Activated CD8-positive, alpha-beta memory T cell treated with anti-CD3 and anti-CD28 coated beads, Interleukin-2, amount 10 ng/mL, durations not matched to agents 7 days and 5 days (primary cell): ENCODE data around the gene DIAPH1. TPM values are rescaled to one million over a fixed set of nuclear protein-coding genes. Genes with fewer than 3 reads are reported as not detected.

Experiments used
- total RNA-seq, 2 experiments: library from RNA; stranded (reverse); gene quantifications; one replicate each; pipeline ENCODE4 v1.2.3, GENCODE V29; 2021

Gene DIAPH1
- total RNA-seq, 2 experiments from 2014 or later: 284 to 295 TPM

Other genes starting within 250 kb of the DIAPH1 start
- under 1 TPM; 0.09 to 0.41 TPM for gene PCDHGB3, start 248.8 kb downstream of the DIAPH1 start, total RNA-seq
- gene PCDHGA6, start 245.1 kb downstream of the DIAPH1 start, total RNA-seq: under 1 TPM; 0.16 to 0.20 TPM
- under 1 TPM in 1 of 2 experiments, not detected in 1; 0.07 TPM for gene PCDHGA7, start 236.3 kb downstream of the DIAPH1 start, total RNA-seq
- under 1 TPM; 0.07 to 0.09 TPM for gene PCDHGB4, start 231.3 kb downstream of the DIAPH1 start, total RNA-seq
- gene PCDHGA8, start 226.4 kb downstream of the DIAPH1 start, total RNA-seq: not detected
- not detected for gene PCDHGB5, start 221.1 kb downstream of the DIAPH1 start, total RNA-seq
- gene PCDHGA9, start 216.2 kb downstream of the DIAPH1 start, total RNA-seq: not detected
- not detected for gene PCDHGB6, start 211.0 kb downstream of the DIAPH1 start, total RNA-seq
- not detected for gene PCDHGA10, start 206.0 kb downstream of the DIAPH1 start, total RNA-seq
- not detected for gene PCDHGB7, start 201.3 kb downstream of the DIAPH1 start, total RNA-seq
- not detected for gene PCDHGA11, start 197.9 kb downstream of the DIAPH1 start, total RNA-seq
- under 1 TPM in 1 of 2 experiments, not detected in 1; 0.07 TPM for gene PCDHGA12, start 188.5 kb downstream of the DIAPH1 start, total RNA-seq
- not detected for gene PCDHGC3, start 143.0 kb downstream of the DIAPH1 start, total RNA-seq
- gene PCDHGC4, start 134.0 kb downstream of the DIAPH1 start, total RNA-seq: not detected
- not detected for gene PCDHGC5, start 129.9 kb downstream of the DIAPH1 start, total RNA-seq
- gene HDAC3, start 17.8 kb upstream of the DIAPH1 start, total RNA-seq: 10 to 100 TPM; 87.1 to 90.0 TPM
- 10 to 100 TPM; 28.0 to 35.8 TPM for gene RELL2, start 18.0 kb upstream of the DIAPH1 start, total RNA-seq
- gene FCHSD1, start 32.4 kb upstream of the DIAPH1 start, total RNA-seq: 10 to 100 TPM; 46.5 to 64.1 TPM
- 10 to 100 TPM in 1 of 2 experiments, 1 to 10 TPM in 1; 9.9 to 11.0 TPM for gene ARAP3, start 63.2 kb upstream of the DIAPH1 start, total RNA-seq